Smooth muscle cell (in vitro differentiated cells): ENCODE measurements around the gene PPP1CA. TPM values are rescaled to one million over a fixed set of nuclear protein-coding genes. Genes with fewer than 3 reads are reported as not detected.
A peak's percentile ranks its signal among the peaks of the same experiment; 100 is the strongest.

Experiments used
- DNase-seq: peaks from one replicate; lab custom pipeline; 2025; ENCODE audit not compliant: unreplicated experiment; lab: John Stamatoyannopoulos, UW
- H2AFZ ChIP-seq: fragments of 200-600 bp; sonication (generic); 2 replicates; pipeline ENCODE4 v1.6.0; 2016; ENCODE audit warnings: antibody characterized with exemption, low read depth, mild to moderate bottlenecking
- H3F3A ChIP-seq: fragments of 200-600 bp; sonication (generic); 2 replicates; pipeline ENCODE4 v1.6.0; 2017; ENCODE audit warnings: antibody characterized with exemption, low read depth
- H3K27ac ChIP-seq: fragments of 200-600 bp; sonication (generic); 2 replicates; pipeline ENCODE4 v1.5.1; 2016; ENCODE audit warnings: low read depth, mild to moderate bottlenecking
- H3K27me3 ChIP-seq: fragments of 200-600 bp; sonication (generic); 2 replicates; pipeline ENCODE4 v1.6.1; 2016; ENCODE audit warnings: low read depth, mild to moderate bottlenecking
- H3K36me3 ChIP-seq: fragments of 200-600 bp; sonication (generic); 2 replicates; pipeline ENCODE4 v1.5.1; 2016; ENCODE audit warnings: low read depth
- H3K4me1 ChIP-seq: fragments of 200-600 bp; sonication (generic); 2 replicates; pipeline ENCODE4 v1.5.1; 2016; ENCODE audit warnings: low read depth
- H3K4me2 ChIP-seq: fragments of 200-600 bp; sonication (generic); 2 replicates; pipeline ENCODE4 v1.6.0; 2016; ENCODE audit warnings: mild to moderate bottlenecking
- H3K4me3 ChIP-seq: fragments of 200-600 bp; sonication (generic); 2 replicates; pipeline ENCODE4 v1.5.1; 2016; ENCODE audit warnings: mild to moderate bottlenecking
- H3K79me2 ChIP-seq: fragments of 200-600 bp; sonication (generic); 2 replicates; pipeline ENCODE4 v1.6.0; 2016; ENCODE audit warnings: low read depth, mild to moderate bottlenecking
- H3K9ac ChIP-seq: fragments of 200-600 bp; sonication (generic); 2 replicates; pipeline ENCODE4 v1.6.0; 2016; ENCODE audit warnings: low read depth
- H3K9me3 ChIP-seq: fragments of 200-600 bp; sonication (generic); replicated peaks from 2 replicates; pipeline ENCODE4 v1.5.1; 2016; ENCODE audit warnings: low read depth
- H4K20me1 ChIP-seq: fragments of 200-600 bp; sonication (generic); 2 replicates; pipeline ENCODE4 v1.6.0; 2016; ENCODE audit warnings: low read depth
- WGBS: methylation state at CpG from one replicate; pipeline ENCODE4 v1.1.7; 2016; ENCODE audit warnings: low lambda C conversion rate; 5-methylcytosine and 5-hydroxymethylcytosine counted together
- polyA plus RNA-seq: library from polyadenylated mRNA; unstranded; fragments of >200 nt; fragmentation: Nextera tagmentation; extraction: Ambion mirVana; gene quantifications from 2 replicates; pipeline ENCODE4 v1.2.1, GENCODE V29; 2016
- total RNA-seq: library from RNA; depleted of rRNA; stranded (reverse); fragments of >200 nt; gene quantifications from 2 replicates; pipeline ENCODE4 v1.2.3, GENCODE V29; 2014
- TF ChIP-seq, protein P1 (sequence below): fragments of 200-600 bp; sonication (generic); IDR thresholded peaks from 2 replicates; pipeline ENCODE4 v1.5.1; 2017; ENCODE audit warnings: borderline replicate concordance, mild to moderate bottlenecking, antibody characterized with exemption; ENCODE audit not compliant: insufficient read depth, poor library complexity, severe bottlenecking

PPP1CA gene
- total and polyA plus RNA-seq, 2 experiments from 2014 or later: 123 to 210 TPM

GRCh38 chr11:67372993-67373647 lies 28.5 kb downstream of the PPP1CA start, which contains the start of gene CLCF1:
TSS of gene CLCF1 (minus strand) at chr11:67373598. CDS start at chr11:67373539, 59 bp downstream.
- Histone ChIP-seq H3K9ac (peak within 1 kb of the TSS; percentile 70), H3K4me3 (peak within 1 kb of the TSS; percentile 97), H3K27ac (peak within 1 kb of the TSS; percentile 85), H2AFZ (peak within 1 kb of the TSS; percentile 67), H3F3A (no peaks in the 10 kb centered on the region), H3K4me1 (peaks cover 41% of the 10 kb centered on the region), H3K36me3 (no peaks in the 10 kb centered on the region), H3K9me3 (no peaks in the 10 kb centered on the region), H3K27me3 (no peaks in the 10 kb centered on the region), H3K79me2 (peaks cover 3% of the 10 kb centered on the region), H3K4me2 (peak within 1 kb of the TSS; percentile 100), H4K20me1 (peaks cover 39% of the 10 kb centered on the region)
- no peak for DNase-seq
- TF ChIP-seq, protein P1, sequence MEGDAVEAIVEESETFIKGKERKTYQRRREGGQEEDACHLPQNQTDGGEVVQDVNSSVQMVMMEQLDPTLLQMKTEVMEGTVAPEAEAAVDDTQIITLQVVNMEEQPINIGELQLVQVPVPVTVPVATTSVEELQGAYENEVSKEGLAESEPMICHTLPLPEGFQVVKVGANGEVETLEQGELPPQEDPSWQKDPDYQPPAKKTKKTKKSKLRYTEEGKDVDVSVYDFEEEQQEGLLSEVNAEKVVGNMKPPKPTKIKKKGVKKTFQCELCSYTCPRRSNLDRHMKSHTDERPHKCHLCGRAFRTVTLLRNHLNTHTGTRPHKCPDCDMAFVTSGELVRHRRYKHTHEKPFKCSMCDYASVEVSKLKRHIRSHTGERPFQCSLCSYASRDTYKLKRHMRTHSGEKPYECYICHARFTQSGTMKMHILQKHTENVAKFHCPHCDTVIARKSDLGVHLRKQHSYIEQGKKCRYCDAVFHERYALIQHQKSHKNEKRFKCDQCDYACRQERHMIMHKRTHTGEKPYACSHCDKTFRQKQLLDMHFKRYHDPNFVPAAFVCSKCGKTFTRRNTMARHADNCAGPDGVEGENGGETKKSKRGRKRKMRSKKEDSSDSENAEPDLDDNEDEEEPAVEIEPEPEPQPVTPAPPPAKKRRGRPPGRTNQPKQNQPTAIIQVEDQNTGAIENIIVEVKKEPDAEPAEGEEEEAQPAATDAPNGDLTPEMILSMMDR: no peak
- under 1% methylated on average over 30 of the region's 76 CpGs for WGBS

- Histone ChIP-seq H3K27ac (peak overlapping the region; percentile 85), H4K20me1 (peaks cover 46% of the 10 kb centered on the region), H3K9me3 (no peaks in the 10 kb centered on the region), H3K4me1 (peaks cover 41% of the 10 kb centered on the region), H3K9ac (no peak overlapping the region), H3K4me3 (peak overlapping the region; percentile 97), H3K4me2 (peak overlapping the region; percentile 100), H3K79me2 (peaks cover 3% of the 10 kb centered on the region), H2AFZ (no peak overlapping the region), H3F3A (no peaks in the 10 kb centered on the region), H3K27me3 (no peaks in the 10 kb centered on the region), H3K36me3 (no peaks in the 10 kb centered on the region)
- WGBS: 7% methylated on average over 12 of the region's 78 CpGs
- TF ChIP-seq, protein P1: no peak
- no peak for DNase-seq
Observed at GRCh38 chr11:67372321-67372992, 29.2 kb downstream of the PPP1CA start.

GRCh38 chr11:67371911-67372320 lies 29.7 kb downstream of the PPP1CA start:
- TF ChIP-seq, protein P1: no peak
- peak overlapping the region; percentile 41 for H3K27ac ChIP-seq
- WGBS: 11% methylated on average over 11 of the region's 16 CpGs
- no peak for DNase-seq
- peak overlapping the region; percentile 100 for H3K4me2 ChIP-seq
- peaks cover 51% of the 10 kb centered on the region for H4K20me1 ChIP-seq
- peaks cover 3% of the 10 kb centered on the region for H3K79me2 ChIP-seq
- peaks cover 41% of the 10 kb centered on the region for H3K4me1 ChIP-seq
- no peak overlapping the region for H3K9ac ChIP-seq
- no peak overlapping the region for H2AFZ ChIP-seq
- H3K9me3 ChIP-seq: no peaks in the 10 kb centered on the region
- H3K36me3 ChIP-seq: no peaks in the 10 kb centered on the region
- peak overlapping the region; percentile 97 for H3K4me3 ChIP-seq
- H3F3A ChIP-seq: no peaks in the 10 kb centered on the region
- no peaks in the 10 kb centered on the region for H3K27me3 ChIP-seq
